Fibroblast of pulmonary artery (primary cell): ENCODE measurements around the gene PYGM.

ENCODE experiments used
- DNase-seq: peaks from one replicate; pipeline ENCODE4 v3.0.0-alpha.2; 2010; ENCODE audit warnings: low read depth
- H3K4me3 ChIP-seq: replicated peaks from 2 replicates; pipeline ENCODE4 v1.5.1; 2011; ENCODE audit warnings: low read depth, mild to moderate bottlenecking, control low read depth, low read length, moderate library complexity
- CTCF ChIP-seq: IDR thresholded peaks from 2 replicates; pipeline ENCODE4 v1.5.1; 2011; ENCODE audit warnings: mild to moderate bottlenecking, control low read depth, low read length, inconsistent platforms; ENCODE audit errors: missing control alignments

Gene PYGM

GRCh38 chr11:64763526-64764039 is 3.8 kb upstream of the PYGM start:
- H3K4me3 ChIP-seq: no peak overlapping the region
- DNase-seq: no peak
- no peak for TF ChIP-seq CTCF

- H3K4me3 ChIP-seq: no peak overlapping the region
- peak; percentile 82 for DNase-seq
- no peak for TF ChIP-seq CTCF
Observed at GRCh38 chr11:64762674-64763525, 3.1 kb upstream of the PYGM start.

- no peak for DNase-seq
- no peak overlapping the region for H3K4me3 ChIP-seq
Observed at GRCh38 chr11:64762277-64762673, 2.5 kb upstream of the PYGM start.

GRCh38 chr11:64760759-64761420 is 1.1 kb upstream of the PYGM start:
- no peak for TF ChIP-seq CTCF
- no peak overlapping the region for H3K4me3 ChIP-seq
- no peak for DNase-seq

More at GRCh38 chr11:64762277-64762673, 2.5 kb upstream of the PYGM start:
- no peak for TF ChIP-seq CTCF

GRCh38 chr11:64759131-64759721 is 548 bp downstream of the PYGM start:
- no peak for TF ChIP-seq CTCF
- DNase-seq: no peak
- no peak overlapping the region for H3K4me3 ChIP-seq

GRCh38 chr11:64758330-64759079 is 1.3 kb downstream of the PYGM start:
- no peak overlapping the region for H3K4me3 ChIP-seq
- no peak for TF ChIP-seq CTCF
- DNase-seq: no peak
